ENCODE data around the gene GPC5.

DNA sequence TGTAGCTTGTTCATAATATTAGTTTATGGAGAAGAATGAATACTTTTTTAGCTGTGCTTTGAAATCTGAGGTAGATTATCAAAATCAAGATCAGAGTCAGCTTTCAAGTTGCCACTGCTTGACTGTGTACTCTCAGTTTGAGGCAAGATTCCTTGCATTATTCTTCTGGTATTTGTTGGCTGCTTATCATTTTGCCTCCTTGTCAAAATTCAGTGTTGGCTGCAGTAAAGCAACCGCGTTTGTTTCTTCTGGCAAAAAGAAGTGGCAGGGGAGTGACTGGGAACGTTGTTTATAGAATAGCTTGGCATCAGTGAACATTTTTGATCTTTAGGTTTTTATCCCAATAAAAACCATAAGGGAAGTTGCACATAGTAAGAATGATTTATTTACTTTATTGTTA lies 1408.9 kb downstream of the GPC5 start:
- TF ChIP-seq, protein P1, sequence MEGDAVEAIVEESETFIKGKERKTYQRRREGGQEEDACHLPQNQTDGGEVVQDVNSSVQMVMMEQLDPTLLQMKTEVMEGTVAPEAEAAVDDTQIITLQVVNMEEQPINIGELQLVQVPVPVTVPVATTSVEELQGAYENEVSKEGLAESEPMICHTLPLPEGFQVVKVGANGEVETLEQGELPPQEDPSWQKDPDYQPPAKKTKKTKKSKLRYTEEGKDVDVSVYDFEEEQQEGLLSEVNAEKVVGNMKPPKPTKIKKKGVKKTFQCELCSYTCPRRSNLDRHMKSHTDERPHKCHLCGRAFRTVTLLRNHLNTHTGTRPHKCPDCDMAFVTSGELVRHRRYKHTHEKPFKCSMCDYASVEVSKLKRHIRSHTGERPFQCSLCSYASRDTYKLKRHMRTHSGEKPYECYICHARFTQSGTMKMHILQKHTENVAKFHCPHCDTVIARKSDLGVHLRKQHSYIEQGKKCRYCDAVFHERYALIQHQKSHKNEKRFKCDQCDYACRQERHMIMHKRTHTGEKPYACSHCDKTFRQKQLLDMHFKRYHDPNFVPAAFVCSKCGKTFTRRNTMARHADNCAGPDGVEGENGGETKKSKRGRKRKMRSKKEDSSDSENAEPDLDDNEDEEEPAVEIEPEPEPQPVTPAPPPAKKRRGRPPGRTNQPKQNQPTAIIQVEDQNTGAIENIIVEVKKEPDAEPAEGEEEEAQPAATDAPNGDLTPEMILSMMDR (IDR thresholded peaks at IDR 0.05), result no peak
- no peak for TF ChIP-seq POLR2A (IDR thresholded peaks at IDR 0.05)
